ENCODE measurements around the gene TRIP10. TPM values are rescaled to one million over a fixed set of nuclear protein-coding genes. Genes with fewer than 3 reads are reported as not detected.
A peak's percentile ranks its signal among the peaks of the same experiment; 100 is the strongest.

Gene TRIP10
- total and polyA plus RNA-seq, 2 of the 8 experiments (the other 6 are each of a cell fraction or from before 2014, with no cell fraction given): 27.8 to 69.5 TPM

GRCh38 chr19:6712692-6713670, 26.5 kb upstream of the TRIP10 start:
- H3K27me3 ChIP-seq (replicated peaks in 1 of 4; ENCODE audit: control insufficient read depth in 3 of 4, extremely low read depth in 1 of 4, insufficient read depth in 3 of 4, low read length in 3 of 4): peaks cover 0 to 22% (median 18%) of the 10 kb centered on the region in 4 experiments; a peak in 6 of 7 replicates
- no peak overlapping the region for H3K4me2 ChIP-seq (ENCODE audit: insufficient read depth in 1 of 2, low read depth in 2 of 2, low read length in 2 of 2)
- POLR2A ChIA-PET (ENCODE audit: partially characterized antibody): no interaction called here
- H3K23ac ChIP-seq (ENCODE audit: insufficient read length): no peak overlapping the region
- H3K18ac ChIP-seq (ENCODE audit: extremely low read depth, low read length): no peak overlapping the region
- H3K9me3 ChIP-seq (ENCODE audit: insufficient read depth in 2 of 2, low read depth in 1 of 2, low read length in 1 of 2): no peaks in the 10 kb centered on the region
- H3K23me2 ChIP-seq (ENCODE audit: low read depth, low read length): peaks cover 14% of the 10 kb centered on the region
- H3K36me3 ChIP-seq (ENCODE audit: control insufficient read depth in 2 of 4, insufficient read depth in 4 of 4, low read length in 3 of 4): no peaks in the 10 kb centered on the region; a peak in 1 of 8 replicates
- H2AK5ac ChIP-seq (ENCODE audit: low read depth, low read length): no peak overlapping the region
- no peak overlapping the region for H2AFZ ChIP-seq (ENCODE audit: low read length)
- H4K91ac ChIP-seq (replicated peaks; ENCODE audit: insufficient read length, low read length): no peak overlapping the region
- FAIRE-seq (no peak), DNase-seq (ENCODE audit: low read depth in 1 of 2, low spot score in 2 of 2) (no peak)
- CTCF ChIA-PET (ENCODE audit: partially characterized antibody): interaction anchor here (1.2 kb wide), 1 partner anchor 24 kb away, joined by 3 read pairs; the partner anchor contains the start of gene GPR108
- no peak overlapping the region for H4K8ac ChIP-seq (ENCODE audit: extremely low read depth, insufficient read depth, low read length)
- H3K79me2 ChIP-seq (ENCODE audit: control insufficient read depth in 1 of 2, insufficient read depth in 2 of 2, low read length in 2 of 2): no peaks in the 10 kb centered on the region; a peak in 1 of 4 replicates
- no peak overlapping the region for H2BK120ac ChIP-seq (replicated peaks; ENCODE audit: low read depth, low read length)
- H2BK5ac ChIP-seq (ENCODE audit: low read depth, low read length): no peak overlapping the region
- H3K56ac ChIP-seq (replicated peaks; ENCODE audit: insufficient read length, low read depth, low read length): no peak overlapping the region
- H3K79me1 ChIP-seq (ENCODE audit: low read depth, low read length): no peaks in the 10 kb centered on the region
- no peak overlapping the region for H3K14ac ChIP-seq (ENCODE audit: insufficient read length)
- no peak overlapping the region for H2BK20ac ChIP-seq (ENCODE audit: low read length)
- no peak overlapping the region for H3K4ac ChIP-seq (replicated peaks; ENCODE audit: insufficient read length, low read depth, low read length)
- no peak overlapping the region for H3K4me3 ChIP-seq (ENCODE audit: extremely low read depth in 1 of 4, insufficient read depth in 2 of 4, low read depth in 3 of 4, low read length in 4 of 4)
- H3K27ac ChIP-seq (ENCODE audit: low read depth, low read length): no peak overlapping the region
- H2BK12ac ChIP-seq (ENCODE audit: low read depth, low read length): 0 out of 2 replicates have a peak overlapping the region, but pooled peaks have one; percentile 12
- H2BK15ac ChIP-seq (ENCODE audit: low read length): no peak overlapping the region
- 85% methylated on average over 11 of the region's 20 CpGs; no CpG with 5 or more reads in 1 of the 2 experiments for whole genome bisulfite sequencing, 2 experiments (ENCODE audit: extremely low coverage in 1 of 2, insufficient coverage in 1 of 2, insufficient read length in 1 of 2, insufficient replicate concordance in 2 of 2, low coverage in 1 of 2, low lambda C conversion rate in 2 of 2, missing lambda C conversion rate in 1 of 2)
- H3K4me1 ChIP-seq (replicated peaks in 1 of 4; ENCODE audit: control insufficient read depth in 3 of 4, insufficient read depth in 4 of 4, low read length in 3 of 4): peaks cover 0 to 14% (median 4%) of the 10 kb centered on the region in 4 experiments; a peak in 6 of 7 replicates
- no peak overlapping the region for H4K5ac ChIP-seq (ENCODE audit: insufficient read length, low read depth, low read length)
- H4K20me1 ChIP-seq (replicated peaks in 1 of 2; ENCODE audit: control insufficient read depth in 1 of 2, insufficient read depth in 2 of 2, low read length in 2 of 2): peaks cover 0 to 6% of the 10 kb centered on the region in 2 experiments
- H3K9ac ChIP-seq (replicated peaks in 1 of 4; ENCODE audit: extremely low read depth in 1 of 4, low read depth in 3 of 4, low read length in 3 of 4): no peak overlapping the region
- TF ChIP-seq BCL11A (IDR thresholded peaks at IDR 0.05; ENCODE audit: low read depth in 2 of 2, low read length in 2 of 2) (no peak), USF2 (IDR thresholded peaks at IDR 0.05; ENCODE audit: low read length) (no peak), JUND (IDR thresholded peaks at IDR 0.05; ENCODE audit: low read length) (no peak), KDM4A (IDR thresholded peaks at IDR 0.05; ENCODE audit: low read depth, low read length, severe bottlenecking) (no peak), ATF3 (IDR thresholded peaks at IDR 0.05; ENCODE audit: insufficient read depth, low read depth, low read length) (no peak), EZH2 (IDR thresholded peaks at IDR 0.05; ENCODE audit: low read depth, low read length, severe bottlenecking) (no peak), POLR2AphosphoS5 (IDR thresholded peaks at IDR 0.05; ENCODE audit: low read depth, low read length) (no peak), RBBP5 (IDR thresholded peaks at IDR 0.05; ENCODE audit: borderline replicate concordance, low read depth, low read length) (no peak), TAF7 (optimal IDR thresholded peaks at IDR 0.05; ENCODE audit: borderline replicate concordance, low read depth, low read length) (no peak)
